Measurements from ENCODE around the gene ABCD1. TPM values are rescaled to one million over a fixed set of nuclear protein-coding genes. Genes with fewer than 3 reads are reported as not detected.
"Not testable (repeated sequence)": the region's sequence is repeated elsewhere in the genome, so short reads cannot be mapped to it uniquely, and the experiment has no call there.

The ABCD1 gene
- total RNA-seq, 2 donors from 2014 or later = 11.5 to 15.0 TPM

- DNase-seq (peak; percentile 61), ATAC-seq (peak in 1 of 2 donors; percentile 27)
- intact Hi-C loops (cut with DNase I) = not testable (repeated sequence)
Measured at GRCh38 chrX:153743468-153744209, 19.0 kb downstream of the ABCD1 start.

- DNase-seq = no peak
- intact Hi-C loops (cut with DNase I) = no loop called here
- ATAC-seq = peak in 1 of 2 donors; percentile 38
Measured at GRCh38 chrX:153744210-153745066, 19.8 kb downstream of the ABCD1 start.

GRCh38 chrX:153745067-153745433 is 20.4 kb downstream of the ABCD1 start:
- ATAC-seq; DNase-seq; intact Hi-C loops (cut with DNase I): not testable (repeated sequence)

GRCh38 chrX:153746359-153746758 is 21.7 kb downstream of the ABCD1 start:
- DNase-seq (no peak), ATAC-seq (no peak)
- intact Hi-C loops (cut with DNase I) = no loop called here

- DNase-seq; intact Hi-C loops (cut with DNase I); ATAC-seq: not testable (repeated sequence)
Measured at GRCh38 chrX:153746991-153747390, 22.3 kb downstream of the ABCD1 start.

GRCh38 chrX:153749017-153749416 is 24.4 kb downstream of the ABCD1 start:
- ATAC-seq; DNase-seq; intact Hi-C loops (cut with DNase I): not testable (repeated sequence)

GRCh38 chrX:153750127-153750774 is 25.6 kb downstream of the ABCD1 start:
- no peak for ATAC-seq

GRCh38 chrX:153755136-153755535 is 30.5 kb downstream of the ABCD1 start:
- no peak for DNase-seq
- intact Hi-C loops (cut with DNase I) = no loop called here

More at GRCh38 chrX:153750127-153750774, 25.6 kb downstream of the ABCD1 start:
- intact Hi-C loops (cut with DNase I) = no loop called here
- no peak for DNase-seq

GRCh38 chrX:153761863-153762262 is 37.2 kb downstream of the ABCD1 start:
- DNase-seq = no peak
- no peak for ATAC-seq
- intact Hi-C loops (cut with DNase I) = loop anchor here (5.0 kb wide), 2 partner anchors 190 to 195 kb away; no protein-coding TSS in a partner anchor

More at GRCh38 chrX:153755136-153755535, 30.5 kb downstream of the ABCD1 start:
- ATAC-seq = no peak

GRCh38 chrX:153762626-153763173 is 38.0 kb downstream of the ABCD1 start:
- intact Hi-C loops (cut with DNase I) = loop anchor here (5.0 kb wide), 2 partner anchors 190 to 195 kb away; no protein-coding TSS in a partner anchor
- no peak for DNase-seq
- no peak for ATAC-seq

- intact Hi-C loops (cut with DNase I) = loop anchor here (5.0 kb wide), 2 partner anchors 189 to 194 kb away; no protein-coding TSS in a partner anchor
Measured at GRCh38 chrX:153763298-153763932, 38.8 kb downstream of the ABCD1 start.

GRCh38 chrX:153763989-153764755 is 39.5 kb downstream of the ABCD1 start, which contains the start of gene PLXNB3:
TSS of gene PLXNB3 (plus strand) at chrX:153764249. CDS start at chrX:153765536, 1,287 bp downstream.
- intact Hi-C loops (cut with DNase I) = loop anchor here (5.0 kb wide), 2 partner anchors 188 to 193 kb away; no protein-coding TSS in a partner anchor
- peak; percentile 81 to 84 for ATAC-seq
- peak; percentile 83 for DNase-seq

More at GRCh38 chrX:153763298-153763932, 38.8 kb downstream of the ABCD1 start:
- ATAC-seq (no peak), DNase-seq (no peak)

- intact Hi-C loops (cut with DNase I) = loop anchor here (5.0 kb wide), 2 partner anchors 188 to 193 kb away; no protein-coding TSS in a partner anchor
- ATAC-seq = no peak
- no peak for DNase-seq
Measured at GRCh38 chrX:153764786-153765137, 40.1 kb downstream of the ABCD1 start.

- intact Hi-C loops (cut with DNase I) = no loop called here
- peak; percentile 42 to 60 for ATAC-seq
- DNase-seq = no peak
Measured at GRCh38 chrX:153765138-153766079, 40.8 kb downstream of the ABCD1 start.

GRCh38 chrX:153766098-153766817 is 41.6 kb downstream of the ABCD1 start:
- ATAC-seq (peak in 1 of 2 donors; percentile 27), DNase-seq (no peak)
- intact Hi-C loops (cut with DNase I) = no loop called here
